ELR (cell line): ENCODE measurements around the gene SPATA12.

Experiments
- DNase-seq: peaks from one replicate; pipeline ENCODE4 v3.0.0-alpha.2; 2015; ENCODE audit warnings: low read depth

SPATA12 gene, protein sequence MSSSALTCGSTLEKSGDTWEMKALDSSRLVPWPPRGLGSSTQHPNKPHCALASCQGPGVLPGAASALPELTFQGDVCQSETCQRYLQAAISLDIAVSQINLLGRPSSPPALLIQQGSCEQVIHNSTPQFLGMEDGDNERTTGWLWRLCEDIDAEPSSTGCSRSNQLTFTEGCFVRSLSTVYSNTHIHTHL

DNA sequence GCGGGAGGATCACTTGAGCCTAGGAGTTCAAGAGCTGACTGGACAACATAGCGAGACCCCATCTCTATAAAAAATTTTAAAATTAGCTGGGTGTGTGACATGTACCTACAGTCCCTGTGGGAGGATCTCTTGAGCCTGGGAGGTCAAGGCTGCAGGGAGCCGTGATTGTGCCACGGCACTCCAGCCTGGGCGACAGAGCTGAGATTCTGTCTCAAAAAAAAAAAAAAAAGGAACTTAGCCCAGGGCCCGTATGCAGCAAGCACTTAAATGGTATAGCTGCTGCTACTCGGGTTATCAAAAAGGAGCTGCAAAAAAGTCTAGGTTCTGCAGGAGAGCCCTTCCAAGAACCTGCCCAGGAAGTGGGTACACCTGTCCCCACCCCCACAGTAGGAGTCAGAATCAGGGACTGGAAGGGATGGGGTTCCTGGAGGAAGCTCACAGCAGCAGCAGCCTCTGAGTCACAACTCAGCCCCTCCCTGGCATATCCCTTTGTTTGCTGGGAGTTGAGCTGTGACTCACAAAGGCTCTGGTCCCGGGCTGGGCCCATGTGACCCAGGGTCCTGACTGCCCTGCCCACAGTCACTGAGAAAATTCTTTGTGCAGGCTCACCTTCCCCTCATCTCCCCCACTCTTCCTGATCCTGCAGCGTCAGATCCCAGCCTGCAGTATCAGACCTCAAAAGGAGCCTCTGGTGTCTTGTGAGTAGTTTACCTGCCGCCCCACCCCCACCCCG lies at the start of gene SPATA12:
Gene SPATA12 (plus strand): TSS at position 576 of the 733 bp plus-strand sequence. CDS start 13,031 bp downstream, outside the sequence.
- peak; percentile 93 for DNase-seq

DNA sequence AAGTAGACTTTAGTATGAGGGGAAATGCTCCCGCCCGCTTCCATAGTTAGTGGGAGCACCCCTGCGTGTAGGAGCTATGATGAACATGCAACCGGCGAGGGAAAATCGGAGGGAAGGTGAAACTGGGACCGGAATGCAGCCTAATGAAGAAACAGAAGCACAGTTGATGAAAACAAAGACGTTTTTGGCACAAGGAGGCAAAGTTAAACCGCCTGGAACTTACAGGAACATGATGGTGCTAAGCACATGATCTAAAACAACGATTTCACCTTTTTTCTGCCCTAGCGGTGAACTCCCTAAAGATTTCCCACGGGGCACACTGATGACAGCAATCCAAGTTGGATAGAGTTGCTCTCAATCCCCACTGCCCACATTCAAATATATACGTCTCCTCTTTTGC lies 49.4 kb upstream of the SPATA12 start:
- no peak for DNase-seq

DNA sequence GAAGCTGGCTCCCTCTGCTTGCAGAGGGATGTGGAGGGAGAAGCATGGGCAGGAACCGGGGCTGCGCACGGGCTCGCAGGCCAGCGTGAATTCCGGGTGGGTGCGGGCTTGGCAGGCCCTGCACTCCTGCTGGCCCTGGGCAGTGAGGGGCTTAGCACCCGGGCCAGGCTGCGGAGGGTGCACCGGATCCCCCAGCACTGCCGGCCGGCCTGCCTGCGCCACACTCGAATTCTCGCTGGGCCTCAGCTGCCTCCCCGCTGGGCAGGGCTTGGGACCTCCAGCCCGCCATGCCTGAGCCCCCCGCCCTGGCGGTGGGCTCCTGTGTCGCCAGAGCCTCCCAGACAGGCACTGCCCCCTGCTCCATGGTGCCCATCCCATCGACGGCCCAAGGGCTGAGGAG lies 47.6 kb upstream of the SPATA12 start:
- DNase-seq = no peak

DNA sequence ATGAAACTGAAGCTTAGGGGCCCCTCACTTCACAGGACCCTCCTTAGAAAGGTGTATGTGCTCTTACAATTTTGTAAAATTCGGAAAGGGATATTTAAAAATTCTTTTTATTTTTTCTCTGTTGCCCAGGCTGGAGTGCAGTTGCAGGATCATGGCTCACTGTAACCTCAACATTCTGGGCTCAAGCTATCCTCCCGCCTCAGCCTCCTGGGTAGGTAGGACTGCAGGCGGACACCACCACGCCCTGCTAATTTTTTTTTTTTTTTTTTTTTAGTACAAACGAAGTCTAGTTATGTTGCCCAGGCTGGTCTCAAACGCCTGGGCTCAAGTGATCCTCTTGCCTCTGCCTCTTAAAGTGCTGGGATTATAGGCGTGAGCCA lies 45.1 kb upstream of the SPATA12 start:
- no peak for DNase-seq

DNA sequence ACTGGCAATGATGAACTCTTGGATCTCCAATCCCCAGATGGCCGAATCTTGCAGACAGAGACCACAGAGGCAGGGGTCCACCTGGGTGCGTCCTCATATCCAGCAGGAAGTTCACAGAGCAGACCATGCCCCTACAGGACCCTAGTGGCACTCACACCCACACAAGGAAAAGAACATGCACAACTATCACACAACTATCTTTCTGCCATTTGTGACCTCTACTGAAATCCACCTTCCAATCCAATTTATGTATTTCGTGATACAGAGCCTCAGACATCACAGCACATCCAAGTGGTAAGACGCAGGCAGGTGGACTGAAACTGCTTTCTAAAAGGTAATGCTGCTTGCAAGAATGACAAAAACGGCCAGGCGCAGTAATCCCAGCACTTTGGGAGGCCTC lies 44.6 kb upstream of the SPATA12 start:
- no peak for DNase-seq

DNA sequence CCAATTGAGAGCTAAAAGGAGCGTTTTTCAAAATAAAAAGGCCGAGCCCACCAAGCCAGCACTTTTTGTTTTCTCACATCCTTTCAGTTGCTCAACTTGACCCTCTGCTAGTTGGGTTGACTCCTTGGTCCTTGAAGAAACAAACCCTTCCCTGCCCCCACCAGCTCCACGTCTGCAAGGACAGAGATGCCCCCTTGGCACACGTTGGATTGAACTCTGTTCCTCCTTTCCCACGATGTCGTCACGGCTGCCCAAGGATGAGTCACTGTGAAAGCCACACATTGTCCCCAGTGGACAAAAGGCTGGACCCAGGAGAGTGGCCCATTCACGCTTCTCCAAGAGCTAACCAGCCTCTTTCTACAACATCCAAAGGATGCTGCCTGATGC lies 43.0 kb upstream of the SPATA12 start:
- DNase-seq = peak; percentile 5

DNA sequence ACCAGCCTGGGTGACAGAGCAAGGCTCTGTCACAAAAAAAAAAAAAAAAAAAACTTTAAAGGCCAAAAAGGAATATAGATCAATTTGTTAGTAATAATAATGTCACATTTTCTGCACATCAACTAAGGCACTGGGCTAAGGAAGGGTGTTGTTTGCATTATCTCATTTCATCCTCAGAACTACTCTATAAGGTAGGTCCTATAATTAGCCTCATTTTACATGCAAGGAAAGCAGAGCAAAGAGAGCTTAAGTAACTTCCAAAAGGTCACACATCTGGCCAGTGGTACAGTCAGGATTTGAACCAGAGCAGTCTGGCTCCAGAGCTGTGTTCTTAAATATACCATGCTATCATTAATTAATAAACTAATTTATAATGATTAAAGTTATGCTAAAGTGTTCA lies 42.2 kb upstream of the SPATA12 start:
- DNase-seq = no peak

DNA sequence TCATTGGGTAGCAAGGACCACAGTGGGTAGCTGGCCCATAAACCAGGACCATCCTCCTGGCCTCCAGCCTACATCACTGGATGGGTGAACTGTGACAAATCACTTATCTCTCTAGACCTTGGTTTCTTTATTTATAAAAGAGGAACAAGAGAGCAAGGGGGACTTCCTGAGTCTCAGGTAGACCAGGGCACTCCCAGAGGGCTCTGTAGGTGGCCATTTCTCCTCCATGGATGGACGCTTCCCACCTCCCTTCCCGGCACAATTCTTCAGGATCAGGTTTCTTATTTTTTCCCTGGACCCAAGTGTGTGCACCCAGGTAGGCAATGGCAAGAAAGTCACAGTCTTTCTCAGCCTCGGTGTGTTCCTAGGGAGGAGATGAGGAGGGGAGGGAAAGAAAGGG lies 41.4 kb upstream of the SPATA12 start:
- no peak for DNase-seq

DNA sequence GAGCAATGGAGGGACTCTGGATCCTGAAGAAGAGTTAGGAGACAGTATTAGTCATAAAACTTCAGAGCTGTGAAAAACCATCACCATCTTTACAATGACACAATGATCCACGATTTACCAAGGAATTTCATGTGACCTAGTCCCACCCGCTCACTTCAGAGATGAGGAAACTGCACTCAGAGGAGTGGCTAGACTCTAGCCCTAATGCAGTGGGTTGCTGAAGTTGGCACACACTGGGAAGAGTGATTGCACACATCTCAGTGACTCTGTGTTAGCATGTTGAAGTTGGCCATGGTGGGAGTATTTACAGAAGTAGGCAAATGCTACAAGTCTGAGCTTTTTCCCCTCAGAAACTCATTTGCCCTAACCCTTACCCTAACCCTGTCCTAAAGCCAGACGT lies 35.2 kb upstream of the SPATA12 start:
- DNase-seq = no peak

DNA sequence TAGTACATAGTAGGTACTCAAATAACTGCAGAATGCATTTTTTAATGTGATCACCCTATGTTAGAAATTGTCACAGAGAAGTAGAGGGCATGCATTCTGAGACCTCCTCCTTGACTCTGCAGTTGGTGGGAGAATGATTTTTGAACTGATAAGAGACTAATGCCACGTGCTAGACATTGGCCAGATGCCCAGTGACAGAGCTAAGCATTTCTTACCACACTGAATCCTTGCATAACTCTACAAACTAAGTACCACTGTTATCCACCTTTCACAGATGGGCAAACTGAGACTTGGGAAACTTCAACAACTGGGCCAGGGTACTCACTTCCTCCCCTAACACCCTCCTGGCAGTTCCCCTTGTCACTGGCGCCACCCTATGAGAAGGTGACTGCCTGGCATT lies 33.5 kb upstream of the SPATA12 start:
- DNase-seq = peak; percentile 24

DNA sequence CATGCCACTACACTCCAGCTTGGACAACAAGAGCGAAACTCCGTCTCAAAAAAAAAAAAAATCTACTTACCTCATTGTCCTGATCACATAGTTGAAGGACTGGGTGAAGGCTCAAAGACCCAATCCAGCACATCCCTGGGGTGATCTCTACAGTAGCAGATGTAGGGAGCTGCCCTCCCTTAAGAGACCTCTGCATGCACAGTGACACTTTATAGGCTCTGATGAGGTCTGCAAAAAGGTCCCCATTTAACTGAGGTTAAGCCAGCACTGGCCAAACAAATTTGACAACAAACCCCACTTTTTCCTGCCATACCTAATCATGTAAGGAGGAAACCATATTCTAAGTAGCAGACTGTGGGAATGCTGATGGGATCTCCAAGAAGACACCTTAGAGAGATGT lies 31.1 kb upstream of the SPATA12 start:
- no peak for DNase-seq

DNA sequence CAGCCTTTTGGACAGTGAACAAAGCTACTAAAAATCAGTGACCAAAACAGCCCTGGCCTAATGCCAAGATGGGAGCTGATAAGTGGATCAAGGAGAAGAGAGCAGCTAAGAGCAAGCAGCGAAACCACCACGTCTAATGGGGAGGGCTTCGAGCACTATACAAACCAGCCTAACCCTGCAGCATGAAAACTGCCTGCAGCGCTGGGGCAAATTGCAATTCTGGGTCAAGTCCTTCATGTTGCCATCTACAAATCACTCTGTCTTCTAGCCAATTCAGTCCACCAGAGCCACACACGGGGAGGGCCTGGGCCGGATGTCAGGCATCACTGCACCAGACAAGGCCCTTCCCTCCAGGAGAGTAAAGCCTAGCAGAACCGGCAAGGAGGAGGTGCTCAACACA lies 30.5 kb upstream of the SPATA12 start:
- DNase-seq = no peak

DNA sequence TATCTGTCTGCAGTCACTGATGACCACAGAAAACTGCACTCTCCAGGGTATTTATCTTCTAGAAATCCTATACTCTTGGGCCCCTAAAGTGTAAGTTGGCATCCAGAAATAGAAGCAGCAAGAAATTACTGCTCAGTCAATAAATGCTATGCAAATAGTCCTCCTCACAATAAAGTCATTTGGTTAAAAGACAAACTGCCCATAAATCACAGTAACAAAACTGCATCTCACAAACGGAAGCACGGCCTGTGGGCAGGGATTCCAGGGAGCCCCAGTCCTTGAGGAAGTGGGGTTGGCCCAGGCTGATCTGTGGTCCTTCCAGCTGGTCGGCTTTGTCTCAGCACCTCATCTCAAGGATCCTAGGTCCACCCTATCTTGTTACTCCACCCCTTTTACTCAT lies 29.7 kb upstream of the SPATA12 start:
- DNase-seq = no peak

DNA sequence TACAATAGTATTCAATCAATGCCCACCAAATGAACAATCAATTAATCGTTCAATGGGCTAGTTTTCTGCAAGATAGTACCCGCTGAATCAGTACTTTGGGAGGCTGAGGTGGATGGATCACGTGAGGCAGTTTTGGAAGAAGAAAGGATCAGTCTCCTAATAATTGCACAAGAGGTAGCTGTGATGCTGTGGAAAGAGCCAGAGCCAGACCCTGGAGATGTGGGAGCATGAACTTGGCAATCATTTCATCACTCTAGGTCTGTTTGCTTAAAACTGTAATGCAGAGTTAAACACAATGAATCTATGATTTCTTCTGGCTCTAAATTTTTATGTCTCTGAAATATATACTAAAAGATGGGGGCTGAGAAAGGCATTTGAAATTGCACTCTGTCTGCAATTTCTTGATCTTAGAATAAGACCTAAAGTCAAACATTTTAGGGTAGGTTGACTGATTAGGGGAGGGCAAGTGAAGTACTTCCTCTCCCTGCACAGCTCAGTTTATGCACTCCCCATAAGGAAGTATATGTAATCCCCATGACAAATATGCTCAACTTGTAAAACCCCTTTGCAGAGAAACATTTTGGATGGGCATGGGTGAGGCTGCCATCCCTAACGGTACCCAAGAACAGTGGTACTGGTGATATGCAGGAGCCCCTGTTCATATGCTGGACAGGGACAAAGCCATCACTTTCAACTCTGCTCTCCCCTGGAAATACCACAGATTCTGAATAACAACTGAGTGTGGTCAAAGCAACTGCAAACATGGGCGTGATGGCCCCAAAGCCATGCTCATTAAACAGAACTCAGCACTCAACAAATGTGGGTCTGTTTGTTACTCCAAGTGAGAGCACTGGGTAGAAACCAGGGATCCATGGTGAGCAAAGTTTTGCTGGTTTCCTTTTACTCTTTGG lies 28.6 kb upstream of the SPATA12 start:
- no peak for DNase-seq

DNA sequence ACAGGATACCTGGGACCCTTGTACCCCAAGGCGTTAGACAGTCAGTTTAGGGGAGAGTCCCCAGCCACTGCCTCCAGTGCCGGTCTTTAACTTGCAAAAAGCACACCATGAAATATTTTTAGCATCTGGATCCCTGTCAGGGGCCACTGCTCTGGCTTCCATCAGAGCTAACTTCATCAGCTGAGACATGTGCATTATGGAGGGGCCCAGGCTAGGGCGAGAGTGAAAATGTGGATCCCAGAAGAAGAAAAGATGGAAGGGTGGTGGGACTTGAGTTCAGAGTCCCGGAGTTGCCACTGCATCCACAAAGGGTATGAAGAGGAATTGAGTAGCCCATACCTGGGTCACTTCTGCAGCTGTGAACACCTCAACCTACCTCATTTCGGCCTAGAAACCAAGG lies 23.5 kb upstream of the SPATA12 start:
- DNase-seq = no peak

DNA sequence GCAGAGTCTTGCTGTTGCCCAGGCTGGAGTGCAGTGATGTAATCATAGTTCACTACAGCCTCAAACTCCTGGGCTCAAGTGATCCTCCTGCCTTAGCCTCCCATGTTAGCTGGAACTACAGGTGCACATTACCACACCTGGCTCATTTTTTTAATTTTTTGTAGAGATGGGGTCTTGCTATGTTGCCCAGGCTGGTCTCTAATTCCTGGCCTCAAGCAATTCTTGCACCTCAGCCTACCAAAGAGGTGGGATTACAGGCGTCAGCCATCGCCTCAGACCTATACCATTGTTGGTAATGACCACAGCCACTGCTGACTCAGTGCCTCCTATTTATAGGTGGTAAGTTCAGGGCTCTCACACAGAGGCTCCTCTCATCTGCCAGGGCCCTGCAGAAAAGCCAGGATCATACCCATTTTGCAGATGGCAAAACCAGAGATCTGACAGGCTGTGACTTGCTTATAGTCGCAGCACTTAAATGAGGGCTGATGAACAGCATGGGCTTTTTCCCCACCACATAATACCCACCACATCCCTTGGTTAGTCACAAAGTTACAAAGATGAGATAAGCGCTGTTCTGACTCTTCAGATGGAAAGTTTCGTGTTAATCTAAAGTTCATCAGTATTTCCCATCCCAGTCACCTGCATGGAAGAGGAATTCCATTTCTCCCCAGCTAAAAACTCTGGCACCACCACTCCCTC lies 21.8 kb upstream of the SPATA12 start:
- DNase-seq = no peak

DNA sequence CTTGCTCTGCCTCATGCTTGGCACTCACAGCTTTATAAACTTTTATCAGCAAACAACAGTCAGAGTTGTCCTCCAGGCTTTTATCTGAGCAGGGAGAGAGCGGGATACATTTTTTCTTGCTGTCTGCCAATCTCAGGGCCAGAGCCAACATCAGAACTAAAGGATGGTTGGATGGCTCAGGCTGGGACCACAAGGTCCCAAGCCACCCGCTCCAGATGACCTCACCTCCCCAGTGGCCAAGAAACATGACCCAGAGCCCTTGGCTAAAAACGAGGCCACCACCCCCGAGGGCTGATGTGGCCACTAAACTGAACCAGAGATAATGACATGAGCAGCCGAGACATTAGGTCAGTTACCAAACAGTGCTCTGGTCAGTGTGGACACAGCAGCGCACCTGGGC lies 18.8 kb upstream of the SPATA12 start:
- DNase-seq = no peak

DNA sequence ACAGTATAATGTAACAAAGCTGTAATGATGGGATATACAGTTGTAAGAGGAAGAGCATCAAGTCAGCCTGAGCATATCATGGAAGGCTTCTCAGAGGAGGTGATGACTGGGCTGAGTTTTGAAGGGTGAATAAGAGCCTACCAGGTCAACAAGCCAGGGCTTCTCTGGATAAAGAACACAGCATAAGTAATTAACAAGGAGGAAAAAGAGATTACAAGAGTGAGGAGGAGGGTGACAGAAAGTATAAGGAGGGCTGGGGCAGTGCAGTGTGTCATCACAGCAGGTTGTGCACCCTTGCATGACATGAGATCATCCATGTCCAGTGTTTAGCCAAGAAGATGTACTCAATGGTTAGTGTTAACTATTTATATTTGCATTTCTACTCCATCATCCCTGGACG lies 16.9 kb upstream of the SPATA12 start:
- no peak for DNase-seq

DNA sequence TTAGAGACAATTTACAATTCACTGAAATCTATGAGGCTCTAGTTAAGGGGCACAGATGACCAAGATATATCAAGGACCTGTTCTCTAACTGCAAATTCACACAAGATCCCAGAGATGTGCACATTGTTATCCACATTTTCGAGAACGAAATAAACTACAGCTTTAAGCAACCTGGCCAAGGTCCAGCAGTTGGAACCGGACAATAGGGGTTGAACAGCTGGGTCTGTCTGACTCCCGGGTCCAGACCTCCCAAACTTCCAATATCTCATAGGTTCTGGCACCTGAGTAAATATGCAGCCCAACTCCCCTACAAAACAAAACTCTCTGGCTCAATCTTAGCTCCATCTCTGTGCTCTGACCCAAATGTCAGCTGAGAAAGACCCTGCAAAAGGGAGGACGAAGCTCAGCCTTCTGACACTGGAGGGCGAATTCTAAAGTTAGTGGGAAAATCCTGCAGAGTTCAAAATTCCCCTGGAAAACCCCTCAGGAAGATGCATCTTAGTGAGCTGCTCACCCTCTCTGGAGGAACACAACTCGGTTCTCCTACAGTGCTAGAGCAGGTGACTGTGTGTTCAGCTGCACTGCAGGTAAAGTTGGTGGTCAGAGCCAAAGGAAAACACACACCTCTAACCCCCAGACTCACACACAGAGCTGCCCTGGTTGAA lies 14.2 kb upstream of the SPATA12 start:
- DNase-seq = no peak

DNA sequence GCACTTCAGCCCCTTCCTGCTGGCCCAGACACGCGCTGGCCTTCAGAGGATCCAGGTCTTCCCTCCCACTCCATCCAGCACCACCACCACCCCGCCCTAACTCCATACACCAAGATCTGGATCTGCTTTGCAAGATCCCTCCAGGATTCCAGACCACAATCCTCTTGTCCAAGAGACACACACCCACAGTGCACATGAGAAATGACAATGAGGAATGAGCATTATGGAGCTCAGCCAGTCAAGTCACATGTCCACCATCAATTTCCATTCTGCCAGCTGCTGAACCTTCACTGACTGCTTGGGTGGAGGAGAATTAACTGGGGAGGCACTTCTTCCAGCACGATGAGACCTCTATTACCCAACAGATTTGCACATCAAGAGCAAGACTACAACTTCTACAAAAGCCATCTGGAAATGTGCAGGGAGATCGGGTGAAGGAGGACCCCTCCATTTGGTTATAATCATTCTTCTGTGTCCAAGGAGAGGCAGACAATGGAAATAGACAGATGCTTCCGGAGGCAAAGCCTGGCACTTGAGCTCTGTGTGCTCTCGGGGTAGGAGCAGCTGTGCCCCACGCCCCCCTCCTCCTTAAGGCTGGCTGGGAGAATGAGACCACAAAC lies 12.3 kb upstream of the SPATA12 start:
- no peak for DNase-seq

DNA sequence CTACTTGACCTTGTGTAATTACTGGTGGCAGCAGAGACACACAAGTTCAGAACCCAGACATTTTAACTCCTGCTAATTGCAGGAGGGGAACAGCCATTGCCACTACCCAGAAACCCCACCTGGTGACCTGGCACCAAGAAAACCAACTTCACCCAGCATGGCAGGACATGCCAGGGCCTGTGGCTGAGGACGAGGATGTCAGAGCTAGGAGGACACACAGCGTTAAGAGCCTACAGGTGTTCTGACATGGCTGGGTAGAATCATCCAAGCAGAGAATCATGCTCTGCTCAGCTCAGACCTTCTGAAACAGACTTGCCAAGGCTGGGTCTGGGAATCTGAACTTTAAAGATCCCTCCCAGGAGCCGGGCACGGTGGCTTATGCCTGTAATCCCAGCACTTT lies 11.7 kb upstream of the SPATA12 start:
- no peak for DNase-seq
